Keratinocyte (primary cell): ENCODE data around the gene HMGCS1.

Experiments
- EZH2 ChIP-seq: IDR thresholded peaks from one replicate; pipeline ENCODE4 v1.6.1; 2012; ENCODE audit warnings: inconsistent platforms, mild to moderate bottlenecking, low read length, moderate library complexity
- TF ChIP-seq, protein P1 (sequence below), 3 experiments: IDR thresholded peaks in 1 of 3; conservative IDR thresholded peaks in 1 of 3; optimal IDR thresholded peaks in 1 of 3; 2 replicates in 2 of 3; 3 replicates in 1 of 3; pipeline versions ENCODE3 to v1.5.1; 2011; ENCODE audit warnings: low read length in 3 of 3, mild to moderate bottlenecking in 3 of 3, moderate library complexity in 2 of 3, control low read depth in 1 of 3, inconsistent platforms in 1 of 3; ENCODE audit not compliant: insufficient read depth in 2 of 3; ENCODE audit errors: extremely low read depth in 1 of 3

DNA sequence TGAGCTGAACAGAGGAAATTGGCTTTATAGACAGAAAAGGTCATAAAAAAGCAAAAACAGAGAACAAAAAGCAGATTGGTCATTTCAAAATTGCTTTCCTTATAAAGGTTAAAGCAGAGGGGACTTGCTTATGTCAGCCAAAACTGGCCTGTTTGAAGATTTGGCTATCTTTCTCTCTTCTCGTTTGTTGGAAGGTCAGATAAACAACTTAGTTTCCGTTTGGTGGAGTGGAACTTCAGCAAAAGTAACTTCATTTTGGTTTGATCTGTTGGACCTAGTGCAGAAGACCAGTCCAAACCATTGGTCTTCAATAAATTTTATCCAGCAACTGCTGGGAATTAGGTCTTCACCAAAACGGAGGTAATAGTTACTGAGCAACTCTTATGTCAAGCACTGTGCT is 45.1 kb upstream of the HMGCS1 start:
- TF ChIP-seq, protein P1, sequence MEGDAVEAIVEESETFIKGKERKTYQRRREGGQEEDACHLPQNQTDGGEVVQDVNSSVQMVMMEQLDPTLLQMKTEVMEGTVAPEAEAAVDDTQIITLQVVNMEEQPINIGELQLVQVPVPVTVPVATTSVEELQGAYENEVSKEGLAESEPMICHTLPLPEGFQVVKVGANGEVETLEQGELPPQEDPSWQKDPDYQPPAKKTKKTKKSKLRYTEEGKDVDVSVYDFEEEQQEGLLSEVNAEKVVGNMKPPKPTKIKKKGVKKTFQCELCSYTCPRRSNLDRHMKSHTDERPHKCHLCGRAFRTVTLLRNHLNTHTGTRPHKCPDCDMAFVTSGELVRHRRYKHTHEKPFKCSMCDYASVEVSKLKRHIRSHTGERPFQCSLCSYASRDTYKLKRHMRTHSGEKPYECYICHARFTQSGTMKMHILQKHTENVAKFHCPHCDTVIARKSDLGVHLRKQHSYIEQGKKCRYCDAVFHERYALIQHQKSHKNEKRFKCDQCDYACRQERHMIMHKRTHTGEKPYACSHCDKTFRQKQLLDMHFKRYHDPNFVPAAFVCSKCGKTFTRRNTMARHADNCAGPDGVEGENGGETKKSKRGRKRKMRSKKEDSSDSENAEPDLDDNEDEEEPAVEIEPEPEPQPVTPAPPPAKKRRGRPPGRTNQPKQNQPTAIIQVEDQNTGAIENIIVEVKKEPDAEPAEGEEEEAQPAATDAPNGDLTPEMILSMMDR (optimal IDR thresholded peaks at IDR 0.05 in 1 of 3, IDR thresholded peaks at IDR 0.05 in 1 of 3, conservative IDR thresholded peaks at IDR 0.05 in 1 of 3; ENCODE audit: extremely low read depth in 1 of 3, insufficient read depth in 2 of 3, low read length in 3 of 3) = no peak
- no peak for TF ChIP-seq EZH2
